Measurements from ENCODE around the gene PARP16.
"Not testable (repeated sequence)": the region's sequence is repeated elsewhere in the genome, so short reads cannot be mapped to it uniquely, and the experiment has no call there.

The PARP16 gene

GRCh38 chr15:65246026-65246714 is 40.5 kb downstream of the PARP16 start:
- DNase-seq (ENCODE audit: low read depth, low spot score), result peak; percentile 33
- H3K27ac ChIP-seq, result no peak overlapping the region

- no peak for DNase-seq (ENCODE audit: low read depth, low spot score)
- H3K27ac ChIP-seq, result no peak overlapping the region
Observed at GRCh38 chr15:65245096-65245856, 41.4 kb downstream of the PARP16 start.

- DNase-seq (ENCODE audit: low read depth, low spot score), result no peak
- H3K27ac ChIP-seq, result no peak overlapping the region
Observed at GRCh38 chr15:65244638-65245037, 42.0 kb downstream of the PARP16 start.

- not testable (repeated sequence) for DNase-seq (ENCODE audit: low read depth, low spot score); H3K27ac ChIP-seq
Observed at GRCh38 chr15:65236443-65236842, 50.2 kb downstream of the PARP16 start.

GRCh38 chr15:65233696-65234095 is 53.0 kb downstream of the PARP16 start:
- no peak for DNase-seq (ENCODE audit: low read depth, low spot score)

GRCh38 chr15:65232520-65232919 is 54.2 kb downstream of the PARP16 start:
- H3K27ac ChIP-seq, result no peak overlapping the region
- DNase-seq (ENCODE audit: low read depth, low spot score), result no peak

More at GRCh38 chr15:65233696-65234095, 53.0 kb downstream of the PARP16 start:
- H3K27ac ChIP-seq, result no peak overlapping the region

GRCh38 chr15:65231306-65231705 is 55.4 kb downstream of the PARP16 start:
- DNase-seq (ENCODE audit: low read depth, low spot score), result no peak
- H3K27ac ChIP-seq, result no peak overlapping the region

- not testable (repeated sequence) for DNase-seq (ENCODE audit: low read depth, low spot score); H3K27ac ChIP-seq
Observed at GRCh38 chr15:65226901-65227300, 59.8 kb downstream of the PARP16 start.

GRCh38 chr15:65226221-65226620 is 60.5 kb downstream of the PARP16 start:
- DNase-seq (ENCODE audit: low read depth, low spot score), result no peak
- H3K27ac ChIP-seq, result no peak overlapping the region

- no peak for DNase-seq (ENCODE audit: low read depth, low spot score)
- H3K27ac ChIP-seq, result no peak overlapping the region
Observed at GRCh38 chr15:65223996-65224395, 62.7 kb downstream of the PARP16 start.

- DNase-seq (ENCODE audit: low read depth, low spot score), result no peak
- H3K27ac ChIP-seq, result no peak overlapping the region
Observed at GRCh38 chr15:65222891-65223290, 63.8 kb downstream of the PARP16 start.

GRCh38 chr15:65221697-65222096 is 65.0 kb downstream of the PARP16 start:
- DNase-seq (ENCODE audit: low read depth, low spot score), result no peak

GRCh38 chr15:65219137-65219536 is 67.5 kb downstream of the PARP16 start:
- no peak overlapping the region for H3K27ac ChIP-seq
- no peak for DNase-seq (ENCODE audit: low read depth, low spot score)

More at GRCh38 chr15:65221697-65222096, 65.0 kb downstream of the PARP16 start:
- no peak overlapping the region for H3K27ac ChIP-seq

- DNase-seq (ENCODE audit: low read depth, low spot score), result no peak
- H3K27ac ChIP-seq, result no peak overlapping the region
Observed at GRCh38 chr15:65217526-65218482, 68.9 kb downstream of the PARP16 start.

GRCh38 chr15:65215496-65215895 is 71.2 kb downstream of the PARP16 start:
- DNase-seq (ENCODE audit: low read depth, low spot score), result no peak
- H3K27ac ChIP-seq, result no peak overlapping the region

- no peak for DNase-seq (ENCODE audit: low read depth, low spot score)
- no peak overlapping the region for H3K27ac ChIP-seq
Observed at GRCh38 chr15:65214010-65214409, 72.7 kb downstream of the PARP16 start.

GRCh38 chr15:65213241-65213640 is 73.4 kb downstream of the PARP16 start:
- DNase-seq (ENCODE audit: low read depth, low spot score), result no peak
- H3K27ac ChIP-seq, result no peak overlapping the region

- no peak for DNase-seq (ENCODE audit: low read depth, low spot score)
- H3K27ac ChIP-seq, result no peak overlapping the region
Observed at GRCh38 chr15:65212097-65212496, 74.6 kb downstream of the PARP16 start.

- no peak for DNase-seq (ENCODE audit: low read depth, low spot score)
- H3K27ac ChIP-seq, result no peak overlapping the region
Observed at GRCh38 chr15:65211482-65211982, 75.2 kb downstream of the PARP16 start.

- no peak for DNase-seq (ENCODE audit: low read depth, low spot score)
- H3K27ac ChIP-seq, result no peak within 1 kb of the TSS
Observed at GRCh38 chr15:65210770-65211481, 75.8 kb downstream of the PARP16 start, which contains the start of gene CILP. CILP (minus strand) TSS chr15:65211473; CDS start chr15:65209755, 1,718 bp downstream.
